Thymus (tissue), 11 donors: Measurements from ENCODE around the gene TK1. TPM values are rescaled to one million over a fixed set of nuclear protein-coding genes. Genes with fewer than 3 reads are reported as not detected.

ENCODE experiments used
- DNase-seq, 9 donors: peaks; one replicate each; pipeline ENCODE4 v3.0.0-alpha.2; 2013; ENCODE audit warnings: low spot score in 9 of 9, low read depth in 6 of 9, missing footprints in 1 of 9
- H3K27ac ChIP-seq, 2 donors: one replicate each; pipeline ENCODE4 v1.5.1; 2013; ENCODE audit warnings: control low read depth in 1 of 2, low read depth in 1 of 2, low read length in 1 of 2, mild to moderate bottlenecking in 1 of 2, moderate library complexity in 1 of 2
- H3K27me3 ChIP-seq, 2 donors: one replicate each; pipeline ENCODE4 v1.5.1; 2013; ENCODE audit warnings: low read length in 1 of 2; ENCODE audit not compliant: control insufficient read depth in 2 of 2, insufficient read depth in 1 of 2
- H3K36me3 ChIP-seq, 2 donors: one replicate each; pipeline ENCODE4 v1.5.1; 2013; ENCODE audit warnings: low read length in 1 of 2, mild to moderate bottlenecking in 1 of 2, moderate library complexity in 1 of 2; ENCODE audit not compliant: control insufficient read depth in 2 of 2, insufficient read depth in 2 of 2
- H3K4me1 ChIP-seq, 2 donors: one replicate each; pipeline ENCODE4 v1.5.1; 2013; ENCODE audit warnings: low read length in 2 of 2; ENCODE audit not compliant: control insufficient read depth in 2 of 2, insufficient read depth in 2 of 2
- H3K4me3 ChIP-seq, 2 donors: one replicate each; pipeline ENCODE4 v1.5.1; 2013; ENCODE audit warnings: low read length in 2 of 2, control low read depth in 1 of 2, mild to moderate bottlenecking in 1 of 2
- H3K9me3 ChIP-seq, 2 donors: one replicate each; pipeline ENCODE4 v1.5.1; 2013; ENCODE audit warnings: low read length in 1 of 2, mild to moderate bottlenecking in 1 of 2; ENCODE audit not compliant: control insufficient read depth in 2 of 2, insufficient read depth in 1 of 2
- WGBS: extraction: QIAGEN DNeasy Blood & Tissue Kit; methylation state at CpG from one replicate; pipeline ENCODE4 v1.1.7; 2013; 5-methylcytosine and 5-hydroxymethylcytosine counted together
- polyA plus RNA-seq: library from polyadenylated mRNA; stranded (reverse); fragments of 200-250 nt; gene quantifications from one replicate; pipeline ENCODE4 v1.2.3, GENCODE V29; 2013
- total RNA-seq: library from RNA; stranded (reverse); fragments of 120-200 nt; gene quantifications from one replicate; pipeline ENCODE4 v1.2.4, GENCODE V29; 2013
- donor health status: healthy.

The TK1 gene
- total and polyA plus RNA-seq, 2 donors: 3.8 to 32.3 TPM

DNA sequence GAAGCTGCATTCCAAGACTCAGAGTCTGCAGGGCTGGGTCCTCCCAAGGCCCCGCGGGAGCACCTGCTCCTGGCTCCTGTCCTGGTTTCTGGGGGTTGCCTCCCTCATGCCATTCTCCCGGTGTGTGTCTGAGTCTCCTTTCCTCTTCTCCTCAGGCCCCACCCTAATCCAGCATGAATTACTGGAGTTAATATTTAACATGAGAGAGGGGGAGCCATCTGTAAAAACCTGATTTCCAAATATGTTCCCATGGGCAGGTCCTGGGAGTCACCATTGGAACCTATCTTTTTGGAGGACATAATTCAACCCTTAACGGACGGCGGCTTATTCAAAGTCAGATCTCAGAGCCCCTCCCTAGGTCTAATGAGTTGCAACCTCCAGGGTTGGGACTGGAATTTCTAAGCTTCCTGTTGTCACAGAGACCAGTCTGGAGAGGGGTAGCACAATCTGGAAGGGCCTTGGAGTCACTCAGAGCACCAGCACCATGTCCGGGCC, 35.3 kb downstream of the TK1 start:
- Histone ChIP-seq H3K4me1 (peaks cover 0 to 19% of the 10 kb centered on the region in 2 donors), H3K4me3 (no peak overlapping the region), H3K27me3 (no peaks in the 10 kb centered on the region), H3K27ac (no peak overlapping the region), H3K9me3 (no peaks in the 10 kb centered on the region), H3K36me3 (no peaks in the 10 kb centered on the region)
- 90% methylated on average over 7 of the region's 7 CpGs for WGBS
- no peak for DNase-seq

DNA sequence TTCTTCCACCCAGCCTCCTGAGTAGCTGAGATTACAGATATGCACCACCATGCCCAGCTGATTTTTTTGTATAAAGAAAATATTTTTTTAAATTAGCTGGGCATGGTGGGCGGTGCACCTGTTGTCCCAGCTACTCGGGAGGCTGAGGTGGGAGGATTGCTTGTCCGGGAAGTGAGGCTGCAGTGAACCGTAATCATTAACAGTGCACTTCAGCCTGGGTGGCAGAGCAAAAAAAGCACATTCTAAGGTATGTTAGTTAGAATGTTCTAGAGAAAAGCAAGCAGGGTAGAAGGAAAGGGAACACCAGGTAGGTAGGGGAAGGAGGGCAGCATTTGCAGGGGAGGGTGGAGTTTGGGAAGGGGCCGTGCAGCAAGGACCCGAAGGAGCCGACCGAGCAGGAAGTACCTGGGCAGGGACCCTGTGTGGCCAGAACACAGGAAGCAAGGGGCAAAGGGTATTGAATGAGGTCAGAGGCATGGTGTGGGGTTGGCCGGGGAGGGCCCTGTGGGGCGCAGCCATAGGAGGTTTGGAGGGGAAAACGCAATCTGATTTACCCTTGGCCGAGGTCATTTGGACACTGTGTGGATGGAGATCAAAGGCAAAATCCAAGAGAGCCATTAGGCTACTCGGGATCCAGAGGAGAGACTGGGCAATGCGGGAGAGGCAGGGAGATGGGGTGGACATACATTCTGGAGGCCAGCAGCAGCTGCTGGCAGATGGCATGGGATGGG, 38.4 kb downstream of the TK1 start:
- Histone ChIP-seq H3K4me1 (peaks cover 0 to 30% of the 10 kb centered on the region in 2 donors), H3K27me3 (no peaks in the 10 kb centered on the region), H3K36me3 (no peaks in the 10 kb centered on the region), H3K9me3 (no peaks in the 10 kb centered on the region), H3K27ac (no peak overlapping the region), H3K4me3 (no peak overlapping the region)
- DNase-seq: no peak
- 82% methylated on average over 14 of the region's 14 CpGs for WGBS

DNA sequence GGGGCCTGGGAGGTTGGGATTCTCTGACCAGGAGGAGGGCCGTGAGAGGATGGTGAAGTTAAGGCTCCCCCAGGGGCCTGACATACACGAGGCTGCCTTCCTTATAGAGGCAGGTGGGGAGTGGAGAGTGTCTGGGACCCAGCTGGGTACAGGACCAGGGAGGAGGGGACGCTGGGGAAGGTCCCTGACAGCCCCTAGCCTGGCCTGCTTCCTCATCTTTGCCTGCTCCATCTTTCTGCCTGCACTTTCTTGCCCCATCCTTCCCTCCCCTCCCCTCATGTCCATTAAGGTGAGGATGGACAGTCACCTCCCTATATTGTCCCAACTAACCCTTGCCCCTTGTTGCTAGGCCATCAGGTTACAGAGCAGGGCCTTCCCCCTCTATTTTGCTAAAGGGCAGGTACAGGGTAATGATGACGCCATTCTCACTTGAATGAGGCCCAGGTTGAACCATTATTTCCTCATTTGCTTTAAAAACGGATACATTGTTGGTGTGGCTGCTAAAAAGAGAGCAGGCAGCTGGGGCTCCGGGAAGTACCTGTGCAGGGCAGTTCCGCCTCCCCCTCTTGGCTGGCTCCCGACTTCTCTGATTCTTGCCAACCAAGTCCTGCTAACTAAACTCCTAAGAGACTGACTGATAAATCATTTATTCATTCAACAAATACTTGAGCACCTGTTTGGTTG, 39.4 kb downstream of the TK1 start:
- peaks cover under 1 to 3% of the 10 kb centered on the region in 2 donors for H3K36me3 ChIP-seq
- WGBS: 55% methylated on average over 8 of the region's 8 CpGs
- H3K9me3 ChIP-seq: no peaks in the 10 kb centered on the region
- no peak overlapping the region for H3K4me3 ChIP-seq
- H3K27me3 ChIP-seq: no peaks in the 10 kb centered on the region
- peak overlapping the region in 1 of 2 donors; percentile 25 for H3K27ac ChIP-seq
- no peak for DNase-seq
- peaks cover 0 to 37% of the 10 kb centered on the region in 2 donors for H3K4me1 ChIP-seq

DNA sequence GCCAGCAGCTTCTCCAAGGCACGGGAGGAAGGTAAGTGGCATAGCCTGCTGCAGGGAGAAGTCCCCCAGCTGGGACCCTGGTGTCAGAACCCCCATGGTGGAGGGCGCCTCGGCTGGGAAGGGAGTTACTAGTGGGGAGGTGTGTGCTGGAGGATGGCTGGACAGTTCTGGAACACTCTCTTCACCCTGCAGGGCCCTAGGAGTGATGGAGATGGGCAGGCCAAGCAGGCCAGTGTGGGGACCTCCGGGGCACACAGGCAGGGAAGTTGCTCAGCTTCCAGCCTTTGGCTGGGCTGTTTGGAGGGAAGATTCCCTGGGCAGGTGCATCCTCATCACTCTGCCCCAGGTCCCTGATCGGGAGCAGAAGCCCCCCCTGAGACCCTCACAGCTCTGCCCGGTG, 40.0 kb downstream of the TK1 start:
- Histone ChIP-seq H3K9me3 (peaks cover 0 to 3% of the 10 kb centered on the region in 2 donors), H3K27ac (no peak overlapping the region), H3K4me3 (no peak overlapping the region), H3K36me3 (peaks cover 7 to 9% of the 10 kb centered on the region in 2 donors), H3K4me1 (peaks cover 0 to 43% of the 10 kb centered on the region in 2 donors), H3K27me3 (no peaks in the 10 kb centered on the region)
- DNase-seq: no peak
- WGBS: 91% methylated on average over 6 of the region's 6 CpGs

DNA sequence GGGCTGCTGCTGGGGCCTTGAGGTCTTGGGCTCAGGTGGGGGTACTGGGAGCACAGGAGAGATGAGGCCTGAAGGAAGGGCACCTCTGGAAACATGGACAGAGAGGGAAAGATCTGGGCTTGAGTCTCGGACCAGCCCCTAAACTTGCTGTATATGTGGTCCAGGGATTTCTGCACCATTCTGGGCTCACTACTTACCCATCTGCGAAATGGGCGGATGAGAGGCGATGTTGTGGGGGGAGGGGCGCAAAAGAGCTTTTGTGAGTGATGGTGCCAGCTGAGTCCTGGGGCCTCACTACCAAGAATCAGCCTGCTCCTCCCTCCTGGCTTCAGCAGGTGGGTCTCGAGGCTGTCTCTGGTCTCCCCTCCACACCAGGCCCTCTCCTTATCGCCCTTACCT, 40.4 kb downstream of the TK1 start:
- Histone ChIP-seq H3K4me1 (peaks cover 0 to 47% of the 10 kb centered on the region in 2 donors), H3K27ac (no peak overlapping the region), H3K9me3 (peaks cover 0 to 3% of the 10 kb centered on the region in 2 donors), H3K36me3 (peaks cover 11 to 13% of the 10 kb centered on the region in 2 donors), H3K27me3 (no peaks in the 10 kb centered on the region), H3K4me3 (no peak overlapping the region)
- DNase-seq: no peak
- WGBS: 95% methylated on average over 7 of the region's 7 CpGs

DNA sequence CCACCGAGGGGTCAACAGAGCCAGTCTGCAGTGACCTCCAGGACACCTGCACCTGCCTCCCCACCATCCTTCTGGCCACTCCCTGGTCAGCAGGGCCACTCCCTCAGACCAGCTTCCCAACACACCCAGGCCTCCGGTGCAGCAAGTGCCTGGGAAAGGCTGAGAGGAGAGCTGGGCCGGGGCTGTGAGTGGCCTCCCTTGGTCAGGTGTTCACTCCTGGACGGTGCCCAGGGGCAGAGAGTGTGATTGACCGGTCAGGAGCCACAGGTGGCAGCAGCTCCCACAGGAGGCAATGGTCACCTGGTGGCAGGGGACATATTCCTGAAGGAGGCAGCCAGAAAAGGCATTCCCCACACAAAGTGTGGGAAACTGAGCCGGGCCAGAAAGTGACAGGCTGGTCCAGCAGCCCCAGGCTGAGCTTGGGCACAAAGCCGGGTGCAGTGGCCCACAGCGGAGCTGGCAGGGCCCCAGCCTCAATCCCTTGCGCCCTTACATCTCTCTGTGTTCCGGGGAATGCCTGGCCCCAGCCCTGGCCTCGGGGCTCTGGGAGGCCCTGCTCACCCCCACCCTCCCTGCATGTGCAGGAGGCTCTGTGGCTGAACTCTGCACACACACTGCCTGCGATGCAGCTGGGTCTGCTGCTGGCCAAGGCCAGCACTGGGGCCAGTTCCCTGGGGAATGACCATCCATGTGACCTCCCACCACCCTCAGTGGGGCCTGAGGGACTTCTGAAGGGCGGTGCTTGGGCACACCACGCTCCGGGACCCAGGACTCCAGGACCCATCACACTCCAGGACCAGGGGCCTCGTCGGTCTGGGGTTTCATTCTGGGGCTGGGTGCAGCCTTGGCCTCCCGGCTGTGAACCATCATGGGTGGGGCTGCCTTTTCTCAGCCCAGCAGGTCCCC, 41.9 kb downstream of the TK1 start:
- H3K27me3 ChIP-seq: no peaks in the 10 kb centered on the region
- H3K27ac ChIP-seq: peak overlapping the region; percentile 71 to 81
- H3K4me1 ChIP-seq: peaks cover 0 to 60% of the 10 kb centered on the region in 2 donors
- H3K4me3 ChIP-seq: no peak overlapping the region
- 93% methylated on average over 18 of the region's 18 CpGs for WGBS
- H3K36me3 ChIP-seq: peaks cover 18 to 23% of the 10 kb centered on the region in 2 donors
- peaks cover 0 to 9% of the 10 kb centered on the region in 2 donors for H3K9me3 ChIP-seq
- DNase-seq: no peak

DNA sequence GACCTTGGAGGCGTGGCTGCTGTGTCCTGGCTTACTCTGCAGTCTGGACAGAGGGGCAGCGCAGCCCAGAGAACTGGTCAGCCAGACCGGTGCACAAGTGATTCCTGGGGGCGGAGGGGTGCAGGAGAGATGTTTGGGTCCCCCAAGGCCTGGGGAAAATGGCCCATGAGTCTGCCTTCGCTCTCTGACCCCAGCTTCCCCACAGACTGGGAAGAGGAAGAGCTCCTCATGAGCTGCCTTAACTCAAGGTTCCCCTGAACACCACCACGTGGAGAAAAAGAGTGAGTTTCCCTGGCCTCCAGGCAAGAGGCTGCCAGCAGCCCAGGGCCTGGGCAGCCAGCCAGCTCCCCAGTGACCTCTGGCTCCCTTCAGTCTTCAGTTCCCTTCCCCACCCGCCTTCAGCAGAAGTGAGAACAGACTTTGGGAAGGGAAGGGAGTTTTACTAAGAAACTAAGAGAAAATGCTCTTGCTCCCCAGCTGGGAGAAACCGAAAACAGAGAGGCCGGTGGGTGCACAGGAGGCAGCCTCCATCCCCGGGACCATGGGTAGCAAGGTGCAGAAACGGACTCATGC, 42.6 kb downstream of the TK1 start:
- no peaks in the 10 kb centered on the region for H3K27me3 ChIP-seq

DNA sequence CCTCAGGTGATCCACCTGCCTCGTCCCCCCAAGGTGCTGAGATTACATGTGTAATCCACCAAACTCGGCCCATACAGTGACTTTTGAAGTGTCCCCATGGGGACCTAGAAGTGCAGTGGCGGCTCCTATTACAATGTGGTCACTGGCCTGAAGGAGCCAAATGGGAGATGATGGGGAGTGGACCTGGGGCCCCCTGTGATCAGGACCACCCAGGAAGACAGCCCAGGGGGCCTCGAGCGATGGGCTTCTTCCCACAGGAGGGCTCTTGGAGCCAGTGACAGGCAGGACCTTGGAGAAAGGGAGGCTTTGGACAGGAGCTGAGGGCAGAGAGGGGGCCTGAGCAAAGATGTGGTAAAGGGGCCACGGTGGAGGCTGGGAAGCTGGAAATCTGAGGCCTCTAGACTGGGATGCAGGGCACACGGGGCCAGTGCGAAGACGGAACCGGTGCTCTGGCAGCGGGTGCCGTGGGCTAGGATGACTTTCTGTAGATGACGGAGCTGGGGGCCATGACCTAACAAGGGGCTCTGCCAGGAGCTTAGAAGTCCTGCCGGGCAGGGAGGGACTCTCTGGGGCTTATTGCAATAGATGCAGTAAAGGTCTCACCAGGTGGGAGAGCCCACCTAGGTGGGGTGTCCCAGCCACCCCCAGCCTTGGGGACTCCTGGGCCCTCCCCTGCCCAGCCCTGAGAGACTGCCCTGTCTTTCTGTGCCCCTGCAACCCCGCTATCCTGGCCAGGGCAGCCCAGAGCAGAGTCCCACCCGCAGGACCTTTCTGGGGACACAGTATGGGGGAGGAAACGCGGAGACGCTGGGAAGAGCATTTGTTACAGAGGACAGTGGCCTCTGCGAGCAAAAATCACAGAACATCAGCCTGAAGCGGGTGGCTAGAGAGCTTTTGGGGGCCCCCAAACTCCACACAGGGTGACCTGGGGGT, 43.4 kb downstream of the TK1 start:
- H3K36me3 ChIP-seq: peaks cover 25 to 30% of the 10 kb centered on the region in 2 donors
- no peak for DNase-seq
- no peak overlapping the region for H3K4me3 ChIP-seq
- peaks cover 0 to 9% of the 10 kb centered on the region in 2 donors for H3K9me3 ChIP-seq
- 96% methylated on average over 21 of the region's 21 CpGs for WGBS
- peaks cover 0 to 67% of the 10 kb centered on the region in 2 donors for H3K4me1 ChIP-seq
- no peaks in the 10 kb centered on the region for H3K27me3 ChIP-seq
- peak overlapping the region; percentile 79 to 81 for H3K27ac ChIP-seq

More for the DNA sequence above, 42.6 kb downstream of the TK1 start:
- DNase-seq: peak in 1 of 9 donors; percentile 47
- peaks cover 0 to 9% of the 10 kb centered on the region in 2 donors for H3K9me3 ChIP-seq
- 77% methylated on average over 11 of the region's 11 CpGs for WGBS
- peaks cover 18 to 25% of the 10 kb centered on the region in 2 donors for H3K36me3 ChIP-seq
- H3K4me1 ChIP-seq: peaks cover 0 to 61% of the 10 kb centered on the region in 2 donors
- H3K27ac ChIP-seq: peak overlapping the region; percentile 79 to 81
- no peak overlapping the region for H3K4me3 ChIP-seq
